NCI-H2081 treated with DMSO at 0.1 percent for 48 hours (cell line): ENCODE results near the gene TRMT61A.

Source experiments
- DNase-seq: peaks from one replicate; lab custom pipeline; 2025; lab: John Stamatoyannopoulos, UW

The TRMT61A gene

GRCh38 chr14:103563226-103563620 is 34.2 kb downstream of the TRMT61A start:
- no peak for DNase-seq

- DNase-seq = no peak
Observed at GRCh38 chr14:103563844-103564505, 35.0 kb downstream of the TRMT61A start.

DNA sequence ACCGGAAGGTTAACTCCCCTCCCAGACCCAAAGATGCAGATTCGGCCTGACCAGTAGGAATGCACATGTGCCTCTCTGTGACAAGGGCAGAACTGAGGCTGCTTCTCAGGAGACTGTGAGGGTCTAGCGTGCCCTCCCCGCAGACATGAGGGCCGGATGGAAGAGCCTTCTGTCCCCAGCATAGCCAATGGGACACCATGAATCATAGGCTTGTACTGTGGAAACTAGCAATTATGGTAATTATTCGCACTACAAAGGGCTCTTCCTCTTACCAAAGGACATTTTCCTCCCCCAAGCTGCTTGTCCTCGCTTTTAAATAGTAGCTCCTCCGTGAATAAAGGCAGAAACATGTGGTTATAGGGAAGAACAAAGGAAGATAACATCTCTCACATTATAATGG is 40.0 kb downstream of the TRMT61A start:
- peak; percentile 86 for DNase-seq

- no peak for DNase-seq
Observed at GRCh38 chr14:103569408-103569807, 40.4 kb downstream of the TRMT61A start.

- no peak for DNase-seq
Observed at GRCh38 chr14:103574104-103574503, 45.1 kb downstream of the TRMT61A start.

DNA sequence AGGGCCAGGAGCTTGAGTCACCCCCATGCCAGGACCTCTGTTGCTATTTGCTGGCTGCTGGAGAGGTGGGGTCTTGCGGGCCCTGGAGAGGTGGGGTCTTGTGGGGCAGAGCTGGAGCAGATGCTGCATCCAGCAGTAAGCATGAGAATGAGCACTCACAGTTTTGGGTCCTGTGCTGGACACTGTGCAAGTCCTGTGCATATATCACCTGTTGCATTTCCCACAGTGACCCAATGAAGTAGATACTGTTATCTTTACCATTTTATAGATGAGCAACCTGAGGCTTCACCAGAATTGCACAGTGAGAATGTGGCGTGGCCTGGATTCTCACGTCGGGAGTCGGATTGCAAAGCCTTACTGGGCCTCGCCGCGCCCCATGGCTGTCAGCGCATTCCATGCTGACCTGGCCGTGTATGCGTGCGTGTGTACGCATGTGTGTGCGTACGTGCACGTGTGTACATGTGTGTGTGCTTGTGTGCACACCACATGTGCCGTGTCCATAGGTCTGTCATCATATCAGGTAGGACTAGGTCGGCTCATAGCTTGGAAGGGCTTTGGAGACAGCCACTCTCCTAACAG is 45.8 kb downstream of the TRMT61A start:
- no peak for DNase-seq

DNA sequence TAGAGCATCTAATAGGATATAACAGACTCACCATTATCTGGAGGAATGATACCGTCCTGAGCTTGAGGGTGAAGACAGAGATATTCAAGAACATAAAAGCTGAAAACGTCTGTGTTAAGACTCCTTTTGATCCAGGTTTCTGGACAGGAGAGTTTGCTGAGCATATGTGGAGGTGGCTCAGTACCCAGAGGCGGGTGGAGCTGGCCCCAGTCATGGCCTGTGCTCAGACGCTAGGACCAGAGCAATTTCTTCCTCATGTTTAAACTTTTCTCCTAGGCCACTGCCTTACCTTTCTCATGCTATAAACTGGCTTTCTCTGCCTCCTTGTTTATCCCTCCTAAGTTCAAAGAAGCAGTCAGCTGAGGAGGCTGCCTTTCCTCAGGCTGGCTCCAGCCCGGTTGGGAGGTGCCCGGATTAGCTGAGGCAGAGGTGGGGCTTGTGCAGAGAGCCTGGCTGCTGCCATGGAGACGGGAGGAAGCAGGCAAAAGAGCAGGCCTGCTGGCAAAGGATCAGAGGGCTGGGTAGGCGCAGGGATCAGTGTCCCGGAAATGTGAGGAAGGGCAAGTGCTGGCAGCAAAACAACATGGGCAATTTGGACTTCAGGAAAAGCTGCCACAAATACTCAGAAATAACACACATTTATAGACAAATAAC is 47.5 kb downstream of the TRMT61A start:
- DNase-seq = peak; percentile 42

GRCh38 chr14:103578401-103579075 is 49.5 kb downstream of the TRMT61A start:
- no peak for DNase-seq

DNA sequence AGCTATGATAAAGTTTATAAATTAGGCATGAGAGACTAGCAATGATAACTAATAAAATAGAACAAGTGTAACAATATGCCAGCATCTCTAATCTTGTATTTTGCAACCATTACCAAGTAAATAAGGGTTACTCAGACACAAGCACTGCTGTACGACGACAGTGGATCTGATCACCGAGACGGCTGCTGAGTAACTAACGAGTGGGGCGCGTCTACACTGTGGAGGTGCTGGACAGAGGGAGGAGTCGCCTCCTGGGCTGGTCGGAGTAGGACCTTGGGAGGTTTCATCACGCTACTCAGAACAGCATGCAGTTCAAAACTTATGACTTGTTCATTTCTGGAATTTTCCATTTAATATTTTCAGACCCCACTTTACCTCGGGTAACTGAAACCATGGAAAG is 52.2 kb downstream of the TRMT61A start:
- no peak for DNase-seq

DNA sequence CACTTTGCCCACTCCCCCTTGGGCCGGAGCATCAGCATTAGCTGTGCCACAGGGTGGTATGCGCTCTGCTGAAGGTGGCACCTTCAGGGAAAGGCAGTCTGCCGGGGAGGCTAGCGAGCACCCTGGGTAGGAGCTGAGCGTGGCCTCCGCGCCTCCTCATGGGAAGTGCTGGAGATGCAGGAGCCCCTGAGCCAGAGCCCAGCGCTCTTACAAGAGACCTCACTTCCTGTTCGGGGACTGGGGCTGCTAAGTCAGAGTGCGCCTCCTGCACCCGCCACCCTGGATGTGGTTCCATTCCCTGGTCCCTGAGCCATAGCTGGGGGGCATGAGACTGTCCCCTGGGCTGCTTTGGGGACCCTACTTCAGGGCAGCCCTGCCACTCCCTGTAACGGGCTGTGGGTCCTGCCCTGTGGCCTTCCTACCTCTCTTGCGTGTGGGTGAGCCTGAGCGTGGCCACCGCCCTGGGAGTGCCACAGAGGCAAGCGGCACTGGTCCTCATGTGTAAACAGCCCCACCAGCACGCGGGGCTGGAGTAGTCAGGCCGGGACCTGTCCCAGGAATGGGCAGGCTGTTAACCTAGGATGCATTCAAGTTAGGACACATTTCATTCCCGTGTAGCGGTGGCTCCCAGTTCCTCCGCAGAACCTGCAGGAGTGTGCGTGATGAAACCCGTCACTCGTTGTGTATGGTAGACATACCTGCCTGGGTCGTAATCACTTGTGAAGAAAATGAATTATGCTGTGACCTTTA is 53.1 kb downstream of the TRMT61A start:
- no peak for DNase-seq

GRCh38 chr14:103584326-103584915 is 55.4 kb downstream of the TRMT61A start:
- no peak for DNase-seq
